ENCODE measurements around the gene PSMB3.

DNA sequence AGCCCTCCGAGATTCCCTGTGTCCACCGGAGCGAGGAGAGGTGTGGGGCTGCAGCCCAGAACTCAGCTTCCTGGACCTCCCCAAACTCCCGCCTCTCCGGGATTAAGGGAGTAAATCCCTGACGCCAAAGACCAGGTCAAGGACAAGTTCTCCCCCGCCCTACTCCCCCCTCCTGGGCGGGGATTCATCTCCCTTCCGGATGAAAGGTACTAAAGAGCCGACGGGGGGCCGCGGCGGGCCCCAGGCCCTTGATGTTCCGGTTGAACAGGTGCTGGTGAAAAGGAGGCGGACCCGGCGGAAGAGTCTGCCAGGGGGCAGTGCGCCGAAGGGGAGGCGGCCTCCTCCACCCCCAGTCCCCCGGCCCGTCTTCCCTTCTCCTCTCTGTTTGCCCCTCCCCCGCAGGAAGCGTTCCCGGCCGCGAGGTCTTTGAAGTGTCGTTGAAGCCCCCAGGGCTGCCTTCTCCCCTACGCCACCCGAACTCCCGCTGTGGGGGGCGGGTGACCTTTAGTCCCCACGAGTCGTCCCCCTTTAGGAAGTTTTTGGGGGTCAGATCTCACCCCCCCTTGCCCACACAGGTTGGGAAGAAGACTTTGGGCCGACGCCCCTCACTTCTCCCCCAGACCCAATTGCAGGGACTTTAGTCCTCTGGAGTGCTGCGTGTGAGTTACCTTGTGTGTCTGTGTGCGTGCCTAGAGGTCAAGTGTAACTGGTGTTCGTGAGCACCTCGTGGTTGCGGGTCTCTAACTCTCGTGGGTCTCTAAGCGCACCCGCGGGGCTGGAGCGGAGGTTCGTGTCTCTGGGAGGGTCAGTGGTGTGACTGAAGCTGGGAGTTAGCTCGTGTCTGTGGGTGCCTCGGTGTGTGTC is 48.6 kb upstream of the PSMB3 start:
- TF ChIP-seq, protein P1, sequence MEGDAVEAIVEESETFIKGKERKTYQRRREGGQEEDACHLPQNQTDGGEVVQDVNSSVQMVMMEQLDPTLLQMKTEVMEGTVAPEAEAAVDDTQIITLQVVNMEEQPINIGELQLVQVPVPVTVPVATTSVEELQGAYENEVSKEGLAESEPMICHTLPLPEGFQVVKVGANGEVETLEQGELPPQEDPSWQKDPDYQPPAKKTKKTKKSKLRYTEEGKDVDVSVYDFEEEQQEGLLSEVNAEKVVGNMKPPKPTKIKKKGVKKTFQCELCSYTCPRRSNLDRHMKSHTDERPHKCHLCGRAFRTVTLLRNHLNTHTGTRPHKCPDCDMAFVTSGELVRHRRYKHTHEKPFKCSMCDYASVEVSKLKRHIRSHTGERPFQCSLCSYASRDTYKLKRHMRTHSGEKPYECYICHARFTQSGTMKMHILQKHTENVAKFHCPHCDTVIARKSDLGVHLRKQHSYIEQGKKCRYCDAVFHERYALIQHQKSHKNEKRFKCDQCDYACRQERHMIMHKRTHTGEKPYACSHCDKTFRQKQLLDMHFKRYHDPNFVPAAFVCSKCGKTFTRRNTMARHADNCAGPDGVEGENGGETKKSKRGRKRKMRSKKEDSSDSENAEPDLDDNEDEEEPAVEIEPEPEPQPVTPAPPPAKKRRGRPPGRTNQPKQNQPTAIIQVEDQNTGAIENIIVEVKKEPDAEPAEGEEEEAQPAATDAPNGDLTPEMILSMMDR (conservative IDR thresholded peaks at IDR 0.05; ENCODE audit: low read depth, low read length): no peak
- no peak for TF ChIP-seq EZH2phosphoT487 (IDR thresholded peaks at IDR 0.05; ENCODE audit: borderline replicate concordance, low read length)

All from PC-3 (cell line).